Ramos (cell line): Measurements from ENCODE around the gene KIAA1614.

ENCODE experiments used
- in situ Hi-C: fragments of 300-500 bp; cut with MboI; formaldehyde crosslinking; loops from one replicate; pipeline ENCODE4 v1.14.3; 2022; ENCODE audit warnings: low sequenced_read_pairs; ENCODE audit not compliant: unreplicated experiment

The KIAA1614 gene

GRCh38 chr1:180907313-180908055 is 5.2 kb upstream of the KIAA1614 start:
- in situ Hi-C loops = no loop called here

GRCh38 chr1:180908074-180908765 is 4.5 kb upstream of the KIAA1614 start:
- in situ Hi-C loops = no loop called here

GRCh38 chr1:180909005-180909414 is 3.7 kb upstream of the KIAA1614 start:
- in situ Hi-C loops = no loop called here

GRCh38 chr1:180909462-180909976 is 3.2 kb upstream of the KIAA1614 start:
- in situ Hi-C loops = no loop called here

GRCh38 chr1:180911640-180912191 is 981 bp upstream of the KIAA1614 start:
- in situ Hi-C loops = no loop called here

- in situ Hi-C loops = no loop called here
Observed at GRCh38 chr1:180912211-180912800, 391 bp upstream of the KIAA1614 start.

- in situ Hi-C loops = no loop called here
Observed at GRCh38 chr1:180915426-180915965, 2.8 kb downstream of the KIAA1614 start.

- in situ Hi-C loops = no loop called here
Observed at GRCh38 chr1:180916012-180916770, 3.5 kb downstream of the KIAA1614 start.

- in situ Hi-C loops = no loop called here
Observed at GRCh38 chr1:180916771-180917170, 4.1 kb downstream of the KIAA1614 start.

GRCh38 chr1:180917306-180918065 is 4.8 kb downstream of the KIAA1614 start:
- in situ Hi-C loops = no loop called here

GRCh38 chr1:180918519-180918918 is 5.8 kb downstream of the KIAA1614 start:
- in situ Hi-C loops = no loop called here

GRCh38 chr1:180919183-180919700 is 6.5 kb downstream of the KIAA1614 start:
- in situ Hi-C loops = no loop called here

- in situ Hi-C loops = no loop called here
Observed at GRCh38 chr1:180920193-180920592, 7.5 kb downstream of the KIAA1614 start.

GRCh38 chr1:180920702-180921101 is 8.0 kb downstream of the KIAA1614 start:
- in situ Hi-C loops = no loop called here

GRCh38 chr1:180921386-180921785 is 8.7 kb downstream of the KIAA1614 start:
- in situ Hi-C loops = no loop called here

GRCh38 chr1:180921891-180922630 is 9.4 kb downstream of the KIAA1614 start:
- in situ Hi-C loops = no loop called here

- in situ Hi-C loops = no loop called here
Observed at GRCh38 chr1:180922631-180923015, 9.9 kb downstream of the KIAA1614 start.
